H1 (cell line): ENCODE measurements around the gene BCAS3. TPM values are rescaled to one million over a fixed set of nuclear protein-coding genes. Genes with fewer than 3 reads are reported as not detected.

Experiments
- CTCF ChIA-PET: fragments of 300-600 bp; sonication (Branson Sonifier 250); formaldehyde crosslinking; loops from one replicate; lab custom pipeline; 2021; ENCODE audit not compliant: partially characterized antibody; lab: Charles Lee
- POLR2A ChIA-PET: fragments of 300-600 bp; sonication (Branson Sonifier 250); formaldehyde crosslinking; loops from one replicate; lab custom pipeline; 2021; ENCODE audit warnings: inconsistent platforms; ENCODE audit not compliant: partially characterized antibody; lab: Charles Lee
- DNase-seq, 2 experiments: peaks; one replicate each; pipeline versions ENCODE4 v3.0.0 to v3.0.0-alpha.2; 2010 to 2022; ENCODE audit warnings: low spot score in 2 of 2, low read depth in 1 of 2, mixed read lengths in 1 of 2
- FAIRE-seq: peaks from 2 replicates; lab custom pipeline; 2011; peaks lifted over from hg19 to GRCh38; lab: Jason Lieb, UNC
- H2AFZ ChIP-seq: 2 replicates; pipeline ENCODE4 v1.8.1; 2012; ENCODE audit warnings: low read length, inconsistent platforms
- H2AK5ac ChIP-seq: 2 replicates; pipeline ENCODE4 v1.6.1; 2013; ENCODE audit warnings: low read depth, low read length
- H2BK120ac ChIP-seq: replicated peaks from 2 replicates; pipeline ENCODE3; 2013; ENCODE audit warnings: low read depth, low read length, inconsistent platforms
- H2BK12ac ChIP-seq: 2 replicates; pipeline ENCODE4 v1.6.1; 2013; ENCODE audit warnings: low read depth, low read length
- H2BK15ac ChIP-seq: 2 replicates; pipeline ENCODE4 v1.6.1; 2013; ENCODE audit warnings: low read length
- H2BK20ac ChIP-seq: 2 replicates; pipeline ENCODE4 v1.6.1; 2013; ENCODE audit warnings: low read length
- H2BK5ac ChIP-seq: 2 replicates; pipeline ENCODE4 v1.6.1; 2013; ENCODE audit warnings: low read depth, low read length
- H3K14ac ChIP-seq: 2 replicates; pipeline ENCODE4 v1.6.1; 2013; ENCODE audit warnings: inconsistent platforms; ENCODE audit not compliant: insufficient read length
- H3K18ac ChIP-seq: 2 replicates; pipeline ENCODE4 v1.6.1; 2013; ENCODE audit warnings: low read length; ENCODE audit errors: extremely low read depth
- H3K23ac ChIP-seq: 2 replicates; pipeline ENCODE4 v1.6.1; 2013; ENCODE audit warnings: inconsistent platforms; ENCODE audit not compliant: insufficient read length
- H3K23me2 ChIP-seq: 2 replicates; pipeline ENCODE4 v1.6.1; 2013; ENCODE audit warnings: low read depth, low read length
- H3K27ac ChIP-seq: 2 replicates; pipeline ENCODE4 v1.6.1; 2011; ENCODE audit warnings: low read depth, low read length, inconsistent platforms
- H3K27me3 ChIP-seq, 4 experiments: replicated peaks in 1 of 4; 1 replicate in 1 of 4; 2 replicates in 3 of 4; pipeline versions ENCODE4 v1.6.1 to v1.8.1; 2011 to 2013; ENCODE audit warnings: low read length in 3 of 4, mild to moderate bottlenecking in 3 of 4, inconsistent platforms in 2 of 4, mixed read lengths in 2 of 4, moderate library complexity in 1 of 4; ENCODE audit not compliant: control insufficient read depth in 3 of 4, insufficient read depth in 3 of 4; ENCODE audit errors: extremely low read depth in 1 of 4
- H3K36me3 ChIP-seq, 4 experiments: 2 replicates each; pipeline versions ENCODE4 v1.6.1 to v1.8.1; 2011 to 2013; ENCODE audit warnings: mild to moderate bottlenecking in 4 of 4, low read length in 3 of 4, moderate library complexity in 2 of 4, control low read depth in 1 of 4, inconsistent platforms in 1 of 4; ENCODE audit not compliant: insufficient read depth in 4 of 4, control insufficient read depth in 2 of 4
- H3K4ac ChIP-seq: replicated peaks from 2 replicates; pipeline ENCODE3; 2013; ENCODE audit warnings: low read length, low read depth, mixed read lengths, inconsistent platforms; ENCODE audit not compliant: insufficient read length
- H3K4me1 ChIP-seq, 4 experiments: replicated peaks in 1 of 4; 1 replicate in 1 of 4; 2 replicates in 3 of 4; pipeline versions ENCODE4 v1.6.1 to v1.8.1; 2011 to 2013; ENCODE audit warnings: low read length in 3 of 4, inconsistent platforms in 2 of 4, mixed read lengths in 1 of 4; ENCODE audit not compliant: insufficient read depth in 4 of 4, control insufficient read depth in 3 of 4
- H3K4me2 ChIP-seq, 2 experiments: 2 replicates each; pipeline versions ENCODE4 v1.6.1 to v1.8.1; 2011 to 2013; ENCODE audit warnings: low read depth in 2 of 2, low read length in 2 of 2, control low read depth in 1 of 2, inconsistent platforms in 1 of 2, mild to moderate bottlenecking in 1 of 2; ENCODE audit not compliant: insufficient read depth in 1 of 2
- H3K4me3 ChIP-seq, 4 experiments: fragments of 200-600, 300-600 bp in 1 of 4; sonication (generic), shearing (Covaris generic), sonication (Bioruptor Twin) in 1 of 4; 2 replicates each; pipeline versions ENCODE4 v1.5.1 to v1.8.1; 2011 to 2016; ENCODE audit warnings: low read length in 4 of 4, low read depth in 3 of 4, control low read depth in 2 of 4, inconsistent platforms in 2 of 4, mild to moderate bottlenecking in 2 of 4, mixed read lengths in 1 of 4, moderate library complexity in 1 of 4; ENCODE audit not compliant: insufficient read depth in 2 of 4; ENCODE audit errors: extremely low read depth in 1 of 4
- H3K56ac ChIP-seq: replicated peaks from 2 replicates; pipeline ENCODE3; 2013; ENCODE audit warnings: low read depth, mild to moderate bottlenecking, mixed read lengths, low read length, inconsistent platforms; ENCODE audit not compliant: insufficient read length
- H3K79me1 ChIP-seq: 2 replicates; pipeline ENCODE4 v1.6.1; 2013; ENCODE audit warnings: low read depth, low read length, control low read depth
- H3K79me2 ChIP-seq, 2 experiments: 2 replicates each; pipeline versions ENCODE4 v1.6.1 to v1.8.1; 2012 to 2013; ENCODE audit warnings: low read length in 2 of 2, mild to moderate bottlenecking in 2 of 2, inconsistent platforms in 1 of 2; ENCODE audit not compliant: insufficient read depth in 2 of 2, control insufficient read depth in 1 of 2
- H3K9ac ChIP-seq, 4 experiments: replicated peaks in 1 of 4; 1 replicate in 1 of 4; 2 replicates in 3 of 4; pipeline versions ENCODE4 v1.6.1 to v1.8.1; 2011 to 2013; ENCODE audit warnings: low read depth in 3 of 4, low read length in 3 of 4, control low read depth in 2 of 4, mild to moderate bottlenecking in 2 of 4, moderate library complexity in 2 of 4, inconsistent platforms in 1 of 4; ENCODE audit errors: extremely low read depth in 1 of 4
- H3K9me3 ChIP-seq, 2 experiments: 2 replicates each; pipeline versions ENCODE4 v1.6.1 to v1.8.1; 2012 to 2013; ENCODE audit warnings: mild to moderate bottlenecking in 2 of 2, moderate library complexity in 2 of 2, control low read depth in 1 of 2, inconsistent platforms in 1 of 2, low read depth in 1 of 2, low read length in 1 of 2, mixed read lengths in 1 of 2; ENCODE audit not compliant: insufficient read depth in 2 of 2
- H4K20me1 ChIP-seq, 2 experiments: replicated peaks in 1 of 2; 2 replicates each; pipeline versions ENCODE3 to v1.8.1; 2011 to 2013; ENCODE audit warnings: inconsistent platforms in 2 of 2, low read length in 2 of 2, mild to moderate bottlenecking in 1 of 2; ENCODE audit not compliant: insufficient read depth in 2 of 2, control insufficient read depth in 1 of 2
- H4K5ac ChIP-seq: 2 replicates; pipeline ENCODE4 v1.6.1; 2013; ENCODE audit warnings: low read length, low read depth, mixed read lengths, inconsistent platforms; ENCODE audit not compliant: insufficient read length
- H4K8ac ChIP-seq: 2 replicates; pipeline ENCODE4 v1.8.0; 2013; ENCODE audit warnings: mild to moderate bottlenecking, moderate library complexity, low read length, inconsistent platforms; ENCODE audit not compliant: insufficient read depth; ENCODE audit errors: extremely low read depth
- H4K91ac ChIP-seq: replicated peaks from 2 replicates; pipeline ENCODE3; 2013; ENCODE audit warnings: low read length, mixed read lengths, inconsistent platforms; ENCODE audit not compliant: insufficient read length
- ATF3 ChIP-seq: IDR thresholded peaks from 2 replicates; pipeline ENCODE4 v1.6.1; 2011; ENCODE audit warnings: low read depth, mild to moderate bottlenecking, low read length; ENCODE audit not compliant: insufficient read depth
- BACH1 ChIP-seq: IDR thresholded peaks from 2 replicates; pipeline ENCODE4 v1.6.1; 2012; ENCODE audit warnings: low read length, improper control_type of control experiment
- BCL11A ChIP-seq, 2 experiments: IDR thresholded peaks; one replicate each; pipeline ENCODE4 v1.6.1; 2011; ENCODE audit warnings: low read depth in 2 of 2, low read length in 2 of 2, mild to moderate bottlenecking in 2 of 2
- CTBP2 ChIP-seq: IDR thresholded peaks from 2 replicates; pipeline ENCODE4 v1.7.0; 2011; ENCODE audit warnings: borderline replicate concordance, mild to moderate bottlenecking, moderate library complexity, mixed read lengths, low read length; ENCODE audit not compliant: insufficient read depth, insufficient read length
- EP300 ChIP-seq, 2 experiments: IDR thresholded peaks; 1 replicate in 1 of 2; 2 replicates in 1 of 2; pipeline ENCODE4 v1.6.1; 2011 to 2012; ENCODE audit warnings: low read depth in 2 of 2, low read length in 2 of 2, mild to moderate bottlenecking in 2 of 2, borderline replicate concordance in 1 of 2, inconsistent platforms in 1 of 2, moderate library complexity in 1 of 2
- EZH2 ChIP-seq: fragments of 200-600 bp; sonication (generic); IDR thresholded peaks from 2 replicates; pipeline ENCODE4 v1.7.1; 2012; ENCODE audit warnings: low read depth, mild to moderate bottlenecking, moderate library complexity, low read length, inconsistent platforms; ENCODE audit not compliant: severe bottlenecking
- GABPA ChIP-seq: IDR thresholded peaks from 2 replicates; pipeline ENCODE4 v1.6.1; 2011; ENCODE audit warnings: mild to moderate bottlenecking, low read length, moderate library complexity, borderline replicate concordance; ENCODE audit not compliant: insufficient read depth
- GTF2F1 ChIP-seq: IDR thresholded peaks from 2 replicates; pipeline ENCODE4 v1.6.1; 2012; ENCODE audit warnings: low read depth, low read length, improper control_type of control experiment, borderline replicate concordance
- POLR2AphosphoS5 ChIP-seq: IDR thresholded peaks from 2 replicates; pipeline ENCODE4 v1.6.1; 2011; ENCODE audit warnings: low read depth, low read length
- RNF2 ChIP-seq: fragments of 200-900, 300-1000 bp; sonication (generic); IDR thresholded peaks from 2 replicates; pipeline ENCODE4 v1.7.1; 2016; ENCODE audit warnings: borderline replicate concordance, low read depth, mild to moderate bottlenecking, antibody characterized with exemption, low read length; ENCODE audit not compliant: poor library complexity, severe bottlenecking; ENCODE audit errors: missing control alignments
- SIRT6 ChIP-seq: IDR thresholded peaks from one replicate; pipeline ENCODE4 v1.7.1; 2012; ENCODE audit warnings: low read length, inconsistent platforms
- SP1 ChIP-seq: IDR thresholded peaks from 2 replicates; pipeline ENCODE4 v1.6.1; 2011; ENCODE audit warnings: low read depth, low read length
- SP2 ChIP-seq: IDR thresholded peaks from 2 replicates; pipeline ENCODE4 v1.6.1; 2012; ENCODE audit warnings: mild to moderate bottlenecking, low read length, inconsistent platforms
- ZNF274 ChIP-seq: IDR thresholded peaks from 2 replicates; pipeline ENCODE4 v1.7.0; 2012; ENCODE audit warnings: low read length, borderline replicate concordance; ENCODE audit errors: extremely low read depth
- WGBS, 2 experiments: shearing (Covaris generic) in 1 of 2; methylation state at CpG; one replicate each; pipeline versions ENCODE4 v1.1.6 to v1.1.7; 2013 to 2015; ENCODE audit warnings: low lambda C conversion rate in 2 of 2, mixed read lengths in 2 of 2, inconsistent platforms in 1 of 2, low coverage in 1 of 2, missing lambda C conversion rate in 1 of 2; ENCODE audit not compliant: insufficient replicate concordance in 2 of 2, insufficient coverage in 1 of 2, insufficient read length in 1 of 2; ENCODE audit errors: extremely low coverage in 1 of 2, missing lambda C conversion rate in 1 of 2; 5-methylcytosine and 5-hydroxymethylcytosine counted together
- polyA plus RNA-seq, 7 experiments: library from polyadenylated mRNA; depleted of rRNA in 3 of 7; stranded (reverse) in 5 of 7; unstranded in 2 of 7; fragments of >200 nt in 5 of 7; fragments of 200-250 nt in 2 of 7; gene quantifications; 1 replicate in 5 of 7; 2 replicates in 1 of 7; 4 replicates in 1 of 7; pipeline versions ENCODE4 v1.2.1 to v1.2.3, GENCODE V29; 2011 to 2013; ENCODE audit warnings: missing spikeins in 2 of 7, mixed read lengths in 2 of 7
- total RNA-seq: library from RNA; stranded (reverse); fragmentation: NEBNext Ultra II Directional; extraction: Animal tissue kit (Norgen Biotek cat#: 25700); gene quantifications from 2 replicates; pipeline ENCODE4 v1.2.1, GENCODE V29; 2021

BCAS3 gene
- total and polyA plus RNA-seq, 2 of the 8 experiments (the other 6 are each of a cell fraction or from before 2014, with no cell fraction given): 9.9 to 13.3 TPM

DNA sequence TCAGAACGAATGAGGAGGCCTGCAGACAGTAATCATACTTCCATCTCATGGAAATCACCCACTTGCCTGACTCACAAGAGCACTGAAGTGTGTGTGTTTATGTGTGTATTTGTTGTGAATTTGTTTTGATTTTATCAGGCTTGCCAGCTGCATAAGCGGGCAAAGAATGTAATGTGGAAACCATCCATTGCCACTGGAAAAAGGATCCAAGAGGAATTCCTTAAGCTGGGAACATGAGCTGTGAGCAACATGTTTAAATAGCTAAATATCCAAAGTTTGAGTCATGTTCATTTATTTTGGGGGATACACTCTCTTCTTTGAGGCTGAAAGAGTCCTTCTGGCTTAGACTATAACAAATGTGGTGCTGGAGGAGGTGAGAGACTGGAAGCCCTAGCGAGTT lies 523.6 kb downstream of the BCAS3 start:
- H2BK12ac ChIP-seq: no peak overlapping the region
- H3K56ac ChIP-seq: no peak overlapping the region
- no peaks in the 10 kb centered on the region for H3K27me3 ChIP-seq
- no peak overlapping the region for H3K18ac ChIP-seq
- no peak overlapping the region for H2BK15ac ChIP-seq
- H3K4me1 ChIP-seq: peaks cover 0 to 4% (median 2%) of the 10 kb centered on the region in 4 experiments; a peak in 5 of 7 replicates
- FAIRE-seq (no peak), DNase-seq (no peak)
- no peak overlapping the region for H3K4ac ChIP-seq
- H3K36me3 ChIP-seq: no peaks in the 10 kb centered on the region
- no peak overlapping the region for H3K4me3 ChIP-seq
- H4K20me1 ChIP-seq: no peaks in the 10 kb centered on the region
- no peak overlapping the region for H2AK5ac ChIP-seq
- H2BK5ac ChIP-seq: no peak overlapping the region
- H4K8ac ChIP-seq: no peak overlapping the region
- H3K27ac ChIP-seq: no peak overlapping the region
- no peak overlapping the region for H2BK120ac ChIP-seq
- no peak overlapping the region for H4K5ac ChIP-seq
- H2AFZ ChIP-seq: no peak overlapping the region
- no peak overlapping the region for H3K9ac ChIP-seq
- 91% methylated on average over 3 of the region's 3 CpGs; no CpG with 5 or more reads in 1 of the 2 experiments for WGBS, 2 experiments
- H4K91ac ChIP-seq: no peak overlapping the region
- no peaks in the 10 kb centered on the region; the same call in 1 of the 2 replicates for H3K79me1 ChIP-seq
- H3K9me3 ChIP-seq: no peaks in the 10 kb centered on the region
- no peak overlapping the region for H2BK20ac ChIP-seq
- no peaks in the 10 kb centered on the region for H3K23me2 ChIP-seq
- no peaks in the 10 kb centered on the region for H3K79me2 ChIP-seq
- H3K4me2 ChIP-seq: no peak overlapping the region
- no peak overlapping the region for H3K23ac ChIP-seq
- ChIA-PET POLR2A (no interaction called here), CTCF (no interaction called here)
- H3K14ac ChIP-seq: no peak overlapping the region
- TF ChIP-seq SIRT6 (no peak), BCL11A (IDR thresholded peaks at IDR 0.05; ENCODE audit: low read depth in 2 of 2, low read length in 2 of 2) (no peak), GTF2F1 (no peak), ATF3 (no peak), ZNF274 (no peak), EP300 (IDR thresholded peaks at IDR 0.05; ENCODE audit: borderline replicate concordance in 1 of 2, low read depth in 2 of 2, low read length in 2 of 2) (no peak), BACH1 (no peak), SP1 (no peak), POLR2AphosphoS5 (no peak), GABPA (no peak), EZH2 (no peak), CTBP2 (no peak), SP2 (no peak), RNF2 (no peak)
